HG02678 (cell line): ENCODE results near the gene PCDHGA5.
"Not testable (repeated sequence)": the region's sequence is repeated elsewhere in the genome, so short reads cannot be mapped to it uniquely, and the experiment has no call there.

Experiments
- ATAC-seq: cut with Tn5 transposase; IDR thresholded peaks from one replicate; pipeline ENCODE4 v1.9.1; 2021; ENCODE audit warnings: mild to moderate bottlenecking, moderate library complexity; ENCODE audit not compliant: unreplicated experiment

Gene PCDHGA5

GRCh38 chr5:141349917-141350619, 13.9 kb upstream of the PCDHGA5 start, which contains the start of gene PCDHGB1:
PCDHGB1 (plus strand) TSS chr5:141350099; CDS start chr5:141350261, 162 bp downstream.
- ATAC-seq: no peak

DNA sequence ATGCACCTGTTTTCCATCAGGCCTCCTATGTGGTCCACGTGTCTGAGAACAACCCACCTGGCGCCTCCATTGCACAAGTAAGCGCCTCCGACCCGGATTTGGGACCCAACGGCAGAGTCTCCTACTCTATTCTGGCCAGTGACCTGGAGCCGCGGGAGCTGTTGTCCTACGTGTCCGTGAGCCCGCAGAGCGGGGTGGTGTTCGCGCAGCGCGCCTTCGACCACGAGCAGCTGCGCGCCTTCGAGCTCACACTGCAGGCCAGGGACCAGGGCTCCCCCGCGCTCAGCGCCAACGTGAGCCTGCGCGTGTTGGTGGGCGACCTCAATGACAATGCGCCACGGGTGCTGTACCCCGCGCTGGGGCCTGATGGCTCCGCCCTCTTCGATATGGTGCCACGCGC, 12.4 kb upstream of the PCDHGA5 start:
- ATAC-seq: no peak

- ATAC-seq: no peak
Measured at GRCh38 chr5:141354900-141355469, 9.0 kb upstream of the PCDHGA5 start, which contains the start of gene PCDHGA4. PCDHGA4 (plus strand) TSS chr5:141355021; CDS start chr5:141355108, 87 bp downstream.

DNA sequence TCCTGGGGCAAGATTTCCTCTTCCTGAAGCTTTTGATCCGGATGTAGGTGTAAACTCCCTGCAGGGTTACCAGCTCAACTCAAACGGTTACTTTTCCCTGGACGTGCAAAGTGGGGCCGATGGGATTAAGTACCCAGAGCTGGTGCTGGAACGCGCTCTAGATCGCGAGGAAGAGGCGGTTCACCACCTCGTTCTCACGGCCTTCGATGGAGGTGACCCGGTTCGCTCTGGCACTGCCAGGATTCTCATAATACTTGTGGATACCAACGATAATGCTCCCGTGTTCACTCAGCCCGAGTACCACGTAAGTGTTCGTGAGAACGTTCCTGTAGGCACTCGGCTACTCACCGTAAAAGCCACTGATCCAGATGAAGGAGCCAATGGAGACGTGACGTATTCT, 8.3 kb upstream of the PCDHGA5 start:
- ATAC-seq: no peak

DNA sequence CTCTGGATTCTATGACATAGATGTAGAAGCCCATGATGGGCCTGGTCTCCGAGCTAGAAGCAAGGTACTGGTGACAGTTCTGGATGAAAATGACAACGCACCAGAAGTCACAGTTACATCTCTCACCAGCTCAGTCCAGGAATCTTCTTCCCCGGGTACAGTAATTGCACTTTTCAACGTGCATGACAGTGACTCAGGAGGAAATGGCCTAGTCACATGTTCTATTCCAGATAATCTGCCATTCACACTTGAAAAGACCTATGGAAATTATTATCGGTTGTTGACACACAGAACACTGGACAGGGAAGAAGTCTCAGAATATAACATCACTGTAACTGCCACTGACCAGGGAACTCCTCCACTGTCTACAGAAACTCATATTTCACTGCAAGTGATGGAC, 7.8 kb upstream of the PCDHGA5 start:
- no peak for ATAC-seq

- no peak for ATAC-seq
Measured at GRCh38 chr5:141356950-141357349, 7.0 kb upstream of the PCDHGA5 start.

- peak; percentile 73 for ATAC-seq
Measured at GRCh38 chr5:141359790-141360426, 4.1 kb upstream of the PCDHGA5 start, which contains the start of gene PCDHGB2. PCDHGB2 (plus strand) TSS chr5:141359994; CDS start chr5:141360136, 142 bp downstream.

GRCh38 chr5:141360685-141361084, 3.3 kb upstream of the PCDHGA5 start:
- ATAC-seq: no peak

DNA sequence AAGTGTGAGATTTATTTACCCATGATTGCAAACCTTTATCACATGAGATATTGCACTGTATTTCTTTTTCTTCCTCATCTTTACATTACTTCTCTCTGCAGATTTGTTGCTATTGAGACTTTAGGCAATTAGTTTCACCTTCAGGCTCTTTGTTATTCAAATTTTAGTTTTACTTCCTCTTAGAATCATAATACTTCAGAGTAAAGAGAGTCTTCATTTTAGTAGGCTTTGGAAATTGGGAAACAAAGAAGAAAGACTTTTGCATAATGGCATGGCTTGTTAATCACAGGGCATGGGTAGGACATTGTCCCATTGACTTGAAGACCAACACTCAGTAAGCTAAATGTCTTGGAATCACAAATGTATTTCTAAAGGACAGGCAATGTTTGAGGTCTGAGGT, 1.2 kb upstream of the PCDHGA5 start:
- no peak for ATAC-seq

DNA sequence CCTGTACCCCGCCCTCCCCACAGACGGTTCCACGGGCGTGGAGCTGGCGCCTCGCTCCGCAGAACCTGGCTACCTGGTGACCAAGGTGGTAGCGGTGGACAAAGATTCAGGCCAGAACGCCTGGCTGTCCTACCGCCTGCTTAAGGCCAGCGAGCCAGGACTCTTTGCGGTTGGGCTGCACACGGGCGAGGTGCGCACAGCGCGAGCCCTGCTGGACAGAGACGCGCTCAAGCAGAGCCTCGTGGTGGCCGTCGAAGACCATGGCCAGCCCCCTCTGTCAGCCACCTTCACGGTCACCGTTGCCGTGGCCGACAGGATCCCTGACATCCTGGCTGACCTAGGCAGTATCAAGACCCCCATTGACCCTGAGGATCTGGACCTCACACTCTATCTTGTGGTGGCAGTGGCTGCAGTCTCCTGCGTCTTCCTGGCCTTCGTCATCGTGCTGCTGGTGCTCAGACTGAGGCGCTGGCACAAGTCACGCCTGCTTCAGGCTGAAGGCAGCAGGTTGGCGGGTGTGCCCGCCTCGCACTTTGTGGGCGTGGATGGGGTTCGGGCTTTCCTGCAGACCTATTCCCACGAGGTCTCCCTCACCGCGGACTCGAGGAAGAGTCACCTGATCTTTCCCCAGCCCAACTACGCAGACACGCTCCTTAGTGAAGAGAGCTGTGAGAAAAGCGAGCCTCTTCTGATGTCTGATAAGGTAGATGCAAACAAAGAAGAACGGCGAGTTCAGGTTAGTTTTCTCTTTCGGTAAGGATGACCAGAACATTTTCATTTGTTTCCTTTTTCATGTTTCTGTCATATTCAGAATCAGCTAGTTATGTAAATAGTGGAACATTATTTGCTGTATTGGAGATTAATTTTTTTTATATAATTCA, 2.3 kb downstream of the PCDHGA5 start:
- no peak for ATAC-seq

GRCh38 chr5:141369994-141370848, 6.3 kb downstream of the PCDHGA5 start, which contains the start of gene PCDHGB3:
PCDHGB3 (plus strand) TSS chr5:141370242; CDS start chr5:141370395, 153 bp downstream.
- peak; percentile 90 for ATAC-seq

DNA sequence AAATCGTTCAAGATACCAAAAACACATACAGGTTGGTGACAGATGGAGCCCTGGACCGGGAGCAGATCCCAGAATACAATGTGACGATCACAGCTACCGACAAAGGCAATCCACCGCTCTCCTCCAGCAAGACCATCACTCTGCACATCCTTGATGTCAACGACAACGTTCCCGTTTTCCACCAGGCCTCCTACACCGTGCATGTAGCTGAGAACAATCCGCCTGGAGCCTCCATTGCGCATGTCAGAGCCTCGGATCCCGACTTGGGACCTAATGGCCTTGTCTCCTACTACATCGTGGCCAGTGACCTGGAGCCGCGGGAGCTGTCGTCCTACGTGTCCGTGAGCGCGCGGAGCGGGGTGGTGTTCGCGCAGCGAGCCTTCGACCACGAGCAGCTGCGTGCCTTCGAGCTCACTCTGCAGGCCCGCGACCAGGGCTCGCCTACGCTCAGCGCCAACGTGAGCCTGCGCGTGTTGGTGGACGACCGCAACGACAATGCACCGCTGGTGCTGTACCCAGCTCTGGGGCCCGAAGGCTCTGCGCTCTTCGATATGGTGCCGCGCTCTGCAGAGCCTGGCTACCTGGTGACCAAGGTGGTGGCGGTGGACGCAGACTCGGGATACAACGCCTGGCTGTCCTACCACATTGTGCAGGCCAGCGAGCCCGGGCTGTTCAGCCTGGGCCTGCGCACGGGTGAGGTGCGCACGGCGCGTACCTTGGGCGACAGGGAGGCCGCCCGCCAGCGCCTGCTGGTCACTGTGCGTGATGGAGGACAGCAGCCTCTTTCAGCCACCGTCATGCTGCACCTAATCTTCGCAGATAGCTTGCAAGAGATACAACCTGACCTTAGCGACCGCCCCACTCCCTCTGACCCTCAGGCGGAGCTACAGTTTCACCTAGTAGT, 7.9 kb downstream of the PCDHGA5 start:
- ATAC-seq: no peak

GRCh38 chr5:141373673-141374317, 9.8 kb downstream of the PCDHGA5 start, which contains the start of gene PCDHGA6:
PCDHGA6 (plus strand) TSS chr5:141373891; CDS start chr5:141374084, 193 bp downstream.
- no peak for ATAC-seq

GRCh38 chr5:141374627-141375026, 10.7 kb downstream of the PCDHGA5 start:
- ATAC-seq: no peak

DNA sequence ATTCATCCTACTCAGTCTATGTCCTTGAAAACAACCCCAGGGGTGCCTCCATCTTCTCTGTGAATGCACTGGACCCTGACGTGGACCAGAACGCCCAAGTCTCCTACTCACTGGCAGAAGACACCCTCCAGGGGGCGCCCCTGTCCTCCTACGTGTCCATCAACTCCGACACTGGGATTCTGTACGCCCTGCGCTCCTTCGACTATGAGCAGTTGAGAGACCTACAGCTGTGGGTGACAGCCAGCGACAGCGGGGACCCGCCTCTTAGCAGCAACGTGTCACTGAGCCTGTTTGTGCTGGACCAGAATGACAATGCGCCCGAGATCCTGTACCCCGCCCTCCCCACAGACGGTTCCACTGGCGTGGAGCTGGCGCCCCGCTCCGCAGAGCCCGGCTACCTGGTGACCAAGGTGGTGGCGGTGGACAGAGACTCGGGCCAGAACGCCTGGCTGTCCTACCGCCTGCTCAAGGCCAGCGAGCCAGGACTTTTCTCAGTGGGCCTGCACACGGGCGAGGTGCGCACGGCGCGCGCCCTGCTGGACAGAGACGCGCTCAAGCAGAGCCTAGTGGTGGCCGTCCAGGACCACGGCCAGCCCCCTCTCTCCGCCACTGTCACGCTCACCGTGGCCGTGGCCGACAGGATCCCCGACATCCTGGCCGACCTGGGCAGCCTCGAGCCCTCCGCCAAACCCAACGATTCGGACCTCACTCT, 11.6 kb downstream of the PCDHGA5 start:
- not testable (repeated sequence) for ATAC-seq

DNA sequence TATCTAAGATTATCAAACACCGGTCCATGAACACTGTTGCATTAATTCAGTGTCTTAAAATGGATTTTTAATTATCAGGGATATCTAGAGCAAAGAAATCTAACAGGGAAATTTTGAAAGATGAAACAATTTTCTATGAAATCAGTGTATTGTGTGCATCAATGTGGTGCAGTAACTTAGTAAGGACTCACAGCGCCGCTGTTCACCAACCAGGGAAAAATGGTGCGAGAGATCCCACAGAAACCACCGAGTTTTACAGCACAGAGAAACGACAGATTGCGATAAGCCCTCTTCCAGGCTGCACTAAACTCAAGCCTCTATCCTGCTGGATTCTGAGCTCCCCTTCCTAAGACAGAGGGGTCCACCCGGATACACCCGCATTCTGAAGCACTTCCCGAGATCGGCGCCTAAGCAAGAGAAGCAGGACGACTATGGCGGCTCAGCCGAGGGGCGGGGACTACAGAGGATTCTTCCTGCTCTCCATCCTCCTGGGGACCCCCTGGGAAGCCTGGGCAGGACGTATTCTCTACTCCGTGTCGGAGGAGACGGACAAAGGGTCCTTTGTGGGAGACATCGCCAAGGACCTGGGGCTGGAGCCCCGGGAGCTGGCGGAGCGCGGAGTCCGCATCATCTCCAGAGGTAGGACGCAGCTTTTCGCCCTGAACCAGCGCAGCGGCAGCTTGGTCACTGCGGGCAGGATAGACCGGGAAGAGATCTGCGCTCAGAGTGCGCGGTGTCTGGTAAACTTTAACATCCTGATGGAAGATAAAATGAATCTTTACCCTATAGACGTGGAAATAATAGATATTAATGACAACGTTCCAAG, 18.7 kb downstream of the PCDHGA5 start, which contains the start of gene PCDHGA7:
Gene PCDHGA7, plus strand, starts transcription at position 274 of the 826 bp plus-strand sequence. Its CDS starts 158 bp downstream, at position 432.
- no peak for ATAC-seq

DNA sequence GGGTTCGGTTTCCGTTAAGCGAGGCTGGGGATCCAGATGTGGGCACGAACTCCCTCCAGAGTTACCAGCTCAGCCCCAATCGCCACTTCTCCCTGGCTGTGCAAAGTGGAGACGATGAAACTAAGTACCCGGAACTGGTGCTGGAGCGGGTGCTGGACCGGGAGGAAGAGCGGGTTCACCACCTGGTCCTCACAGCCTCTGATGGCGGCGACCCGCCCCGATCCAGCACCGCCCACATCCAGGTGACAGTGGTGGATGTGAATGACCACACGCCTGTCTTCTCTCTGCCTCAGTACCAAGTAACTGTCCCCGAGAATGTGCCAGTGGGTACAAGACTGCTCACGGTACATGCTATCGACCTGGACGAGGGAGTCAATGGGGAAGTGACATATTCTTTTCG, 19.4 kb downstream of the PCDHGA5 start:
- no peak for ATAC-seq
